Smooth muscle cell of the brain vasculature (primary cell): Measurements from ENCODE around the gene TAF7L.

Source experiments
- DNase-seq: peaks from one replicate; pipeline ENCODE4 v3.0.0-alpha.2; 2012; ENCODE audit warnings: low read depth, low spot score

The TAF7L gene

DNA sequence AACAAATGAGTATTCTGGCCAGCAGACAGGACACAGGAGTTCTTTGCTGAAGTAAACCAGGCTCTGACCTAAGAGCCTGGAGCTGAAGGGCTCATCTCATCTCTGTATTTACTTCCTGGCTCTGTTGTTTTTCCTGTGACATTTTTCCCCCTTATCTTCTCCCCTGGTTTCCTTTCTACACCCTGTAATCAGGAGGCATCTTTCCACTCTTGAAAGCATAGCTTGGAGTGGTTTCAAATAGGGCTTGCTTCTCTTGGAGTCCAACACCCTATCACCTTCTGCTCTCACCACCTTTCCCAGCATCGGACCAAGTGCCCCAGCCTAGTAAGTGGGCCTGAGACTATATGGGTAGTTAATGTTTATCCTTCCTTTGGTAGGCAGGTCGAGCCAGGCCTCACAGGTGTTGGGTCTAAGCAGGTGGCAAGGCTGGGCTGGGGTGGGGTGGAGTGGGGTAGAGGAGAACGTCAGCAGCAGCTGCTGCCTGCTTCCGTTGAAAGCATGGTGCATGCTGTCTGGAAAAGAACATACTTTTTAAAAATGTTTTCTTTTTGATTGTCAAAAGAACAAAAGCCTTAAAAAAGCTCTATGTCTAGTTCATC is 70.4 kb downstream of the TAF7L start:
- DNase-seq: no peak

DNA sequence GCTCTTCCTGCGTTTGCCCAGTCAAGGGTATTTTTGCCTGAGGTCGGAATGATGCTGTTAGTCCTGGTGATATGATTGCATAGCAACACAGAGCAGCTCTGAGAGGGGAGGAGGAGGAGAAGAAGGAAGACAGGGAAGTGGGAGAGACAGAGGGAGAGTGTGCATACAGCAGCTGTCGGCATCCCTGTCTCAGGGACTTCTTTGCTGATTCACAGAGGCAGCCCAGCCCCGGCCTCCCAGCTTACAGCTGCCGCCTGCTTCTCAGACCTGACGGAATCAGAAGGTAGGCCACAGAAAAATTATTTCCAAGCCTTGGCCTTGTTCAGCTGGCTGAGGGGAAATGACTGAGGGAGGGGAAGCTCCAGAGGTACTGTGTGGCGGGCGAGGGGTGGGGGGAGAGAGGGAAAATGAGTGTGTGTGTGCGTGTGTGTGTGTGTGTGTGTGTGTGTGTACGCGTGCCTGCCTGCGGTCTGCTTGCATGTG is 71.2 kb downstream of the TAF7L start:
- no peak for DNase-seq

DNA sequence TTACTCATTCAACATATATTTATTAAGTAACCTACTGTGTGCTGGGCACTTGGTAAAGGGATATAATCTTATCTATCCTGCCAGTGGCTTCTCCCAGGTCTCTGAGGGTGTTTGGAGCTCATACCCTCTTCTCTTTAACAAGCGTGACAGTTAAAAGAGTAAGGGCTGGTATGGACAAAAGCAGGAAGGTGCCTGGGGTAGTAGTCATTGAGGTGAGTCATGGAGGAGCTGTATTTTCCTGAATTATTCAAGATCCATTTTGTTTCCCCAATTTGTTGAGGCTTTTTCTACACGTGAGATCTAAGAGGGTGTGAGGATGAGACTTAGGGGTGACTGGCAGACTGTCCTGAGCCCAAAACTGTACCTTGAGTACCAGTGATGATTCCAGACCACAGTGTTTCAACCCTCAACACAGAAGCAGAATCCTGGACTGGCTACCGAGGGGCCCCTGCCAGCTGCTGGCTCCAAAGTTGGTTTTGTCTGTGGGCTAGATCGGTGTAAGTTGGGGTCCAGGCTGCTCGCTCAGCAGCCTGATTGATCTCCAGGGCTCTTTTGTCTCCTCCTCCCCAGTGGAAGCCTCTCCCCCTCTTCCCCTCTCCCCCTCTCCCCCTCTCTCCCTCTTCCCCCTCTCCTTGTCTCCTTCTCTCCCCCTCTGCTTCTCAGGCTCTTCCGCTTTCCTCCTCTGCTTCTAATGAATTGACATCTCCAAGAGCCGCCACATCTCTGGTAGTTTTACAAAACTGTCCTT is 71.8 kb downstream of the TAF7L start, which contains the start of gene DRP2:
Gene DRP2, plus strand, starts transcription at position 671 of the 748 bp plus-strand sequence. CDS start 11,862 bp downstream, outside the sequence.
- no peak for DNase-seq
